Activated CD8-positive, alpha-beta T cell treated with anti-CD3 and anti-CD28 coated beads for 36 hours (primary cell): ENCODE results near the gene TLR3. TPM values are rescaled to one million over a fixed set of nuclear protein-coding genes. Genes with fewer than 3 reads are reported as not detected.

Experiments used
- ATAC-seq: fragments of 200-7000 bp; cut with Tn5 transposase; one replicate; pipeline ENCODE4 v1.10.0; 2021; ENCODE audit warnings: mild to moderate bottlenecking, moderate library complexity
- CTCF ChIA-PET: fragments of 350-600 bp; sonication (Branson Sonifier 250); formaldehyde crosslinking; loops from one replicate; lab custom pipeline; 2021; ENCODE audit warnings: antibody characterized with exemption; lab: Charles Lee
- POLR2A ChIA-PET: fragments of 350-600 bp; sonication (Branson Sonifier 250); formaldehyde crosslinking; loops from one replicate; lab custom pipeline; 2021; ENCODE audit warnings: antibody characterized with exemption; lab: Charles Lee
- DNase-seq: peaks from one replicate; pipeline ENCODE4 v3.0.0-alpha.2; 2020
- H3K27ac Mint-ChIP-seq: one replicate; pipeline ENCODE4 v1.8.0; 2021; ENCODE audit warnings: mild to moderate bottlenecking, mixed read lengths
- H3K27me3 Mint-ChIP-seq: one replicate; pipeline ENCODE4 v1.8.0; 2021; ENCODE audit warnings: mixed read lengths
- H3K36me3 Mint-ChIP-seq: one replicate; pipeline ENCODE4 v1.8.0; 2021; ENCODE audit warnings: low read depth, mixed read lengths
- H3K4me1 Mint-ChIP-seq: one replicate; pipeline ENCODE4 v1.8.0; 2021; ENCODE audit warnings: low read depth, mixed read lengths
- H3K4me3 Mint-ChIP-seq: one replicate; pipeline ENCODE4 v1.8.0; 2021; ENCODE audit warnings: mild to moderate bottlenecking, moderate library complexity, mixed read lengths
- H3K9me3 Mint-ChIP-seq: one replicate; pipeline ENCODE4 v1.8.0; 2021; ENCODE audit warnings: mixed read lengths
- CTCF ChIP-seq: fragments of 200-600 bp; IDR thresholded peaks from one replicate; pipeline ENCODE4 v1.8.0; 2022; ENCODE audit warnings: antibody characterized with exemption, mild to moderate bottlenecking
- intact Hi-C: fragments of 100-400 bp; cut with micrococcal nuclease; formaldehyde crosslinking; loops from one replicate; pipeline ENCODE4 v1.10.0; 2022
- total RNA-seq, 2 experiments: library from RNA; stranded (reverse); gene quantifications; one replicate each; pipeline ENCODE4 v1.2.3, GENCODE V29; 2021

TLR3 gene
- total RNA-seq, 2 experiments from 2014 or later, result not detected

DNA sequence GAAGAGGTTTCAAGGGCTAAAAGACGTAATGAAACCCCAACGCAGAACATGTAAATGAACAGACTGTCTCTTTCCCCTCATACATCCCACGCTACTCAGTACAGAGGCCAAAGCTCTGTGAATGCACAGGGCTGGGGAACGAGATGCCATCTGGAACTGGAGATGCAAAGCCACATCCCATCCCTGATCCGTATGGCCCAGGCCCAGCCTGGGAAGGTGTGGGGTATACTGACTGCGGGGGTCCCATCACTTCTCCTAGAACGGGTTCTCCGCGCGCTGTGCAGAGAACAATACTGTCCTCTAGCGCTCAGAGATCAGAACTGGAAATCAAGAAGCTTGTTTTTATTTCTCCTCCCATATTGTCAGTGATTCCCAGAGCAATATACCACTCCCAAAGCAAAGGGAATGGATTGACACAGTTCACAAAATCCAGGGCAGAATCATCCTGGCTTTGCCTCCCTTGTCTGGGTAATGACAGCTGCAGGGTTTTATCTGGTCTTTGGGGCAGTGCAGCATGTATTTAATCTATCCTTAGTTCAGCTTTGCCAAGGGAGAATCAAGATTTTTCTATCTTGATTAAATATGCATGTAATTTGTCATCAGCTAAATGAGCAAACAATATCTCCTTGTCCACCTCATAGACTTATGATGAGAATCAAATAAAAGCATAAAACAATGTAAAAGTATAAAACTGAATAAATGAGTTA lies 47.3 kb upstream of the TLR3 start:
- DNase-seq, result peak; percentile 4
- H3K36me3 Mint-ChIP-seq, result no peaks in the 10 kb centered on the region
- H3K9me3 Mint-ChIP-seq, result no peaks in the 10 kb centered on the region
- H3K27me3 Mint-ChIP-seq, result peaks cover 3% of the 10 kb centered on the region
- H3K4me3 Mint-ChIP-seq, result no peak overlapping the region
- H3K4me1 Mint-ChIP-seq, result no peaks in the 10 kb centered on the region
- ATAC-seq, result no peak
- ChIA-PET POLR2A (no interaction called here), CTCF (interaction anchor here (0.6 to 4.6 kb wide), 9 partner anchors 9 to 389 kb away, joined by 3 to 25 read pairs (median 3); no protein-coding TSS in a partner anchor)
- peak; percentile 22 for TF ChIP-seq CTCF
- intact Hi-C loops, result no loop called here
- no peak overlapping the region for H3K27ac Mint-ChIP-seq

GRCh38 chr4:186023975-186024374 lies 45.0 kb upstream of the TLR3 start:
- DNase-seq (no peak), ATAC-seq (no peak)
- Mint-ChIP-seq H3K36me3 (no peaks in the 10 kb centered on the region), H3K27ac (no peak overlapping the region), H3K27me3 (peaks cover 3% of the 10 kb centered on the region), H3K9me3 (no peaks in the 10 kb centered on the region), H3K4me3 (no peak overlapping the region), H3K4me1 (no peaks in the 10 kb centered on the region)
- intact Hi-C loops, result no loop called here
- no peak for TF ChIP-seq CTCF
- CTCF ChIA-PET, result no interaction called here
- POLR2A ChIA-PET, result no interaction called here

DNA sequence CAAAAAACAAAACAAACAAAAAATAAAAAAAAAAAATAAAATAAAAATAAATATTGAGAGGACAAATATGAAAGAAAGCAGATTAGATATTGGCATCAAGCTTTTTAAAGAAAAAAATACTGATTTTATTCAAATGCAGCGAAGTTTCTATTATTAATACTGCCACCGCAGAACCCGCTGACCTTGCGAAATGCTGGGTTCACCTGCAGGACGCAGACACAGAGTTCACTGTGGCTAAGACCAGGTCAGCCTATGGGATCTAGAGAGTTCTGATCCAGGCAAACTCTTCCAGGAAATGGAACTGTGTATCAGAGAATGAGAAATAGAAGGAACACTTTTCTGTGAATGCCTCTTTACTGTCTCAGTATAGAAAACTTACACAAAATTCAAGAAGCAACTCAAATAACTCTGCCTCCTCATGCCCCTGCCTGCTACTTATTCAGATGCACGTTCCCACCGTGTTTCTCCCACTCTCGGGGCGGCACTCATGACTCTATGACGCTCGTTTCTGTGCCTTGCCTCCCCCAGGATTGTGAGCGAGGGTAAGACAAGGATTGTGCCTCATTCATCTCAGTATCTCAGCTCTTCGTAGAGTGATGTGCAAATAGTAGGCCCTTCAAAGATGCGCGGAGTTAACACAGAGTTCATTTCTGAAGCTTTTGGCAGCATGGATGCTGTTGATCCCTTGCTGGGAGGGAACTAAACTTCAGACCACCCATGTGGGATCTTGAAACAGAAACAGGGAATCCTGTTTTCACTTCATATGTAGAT lies 44.1 kb upstream of the TLR3 start:
- Mint-ChIP-seq H3K4me1 (no peaks in the 10 kb centered on the region), H3K4me3 (no peak overlapping the region), H3K9me3 (no peaks in the 10 kb centered on the region), H3K36me3 (no peaks in the 10 kb centered on the region), H3K27me3 (peaks cover 10% of the 10 kb centered on the region), H3K27ac (no peak overlapping the region)
- CTCF ChIA-PET, result no interaction called here
- no peak for TF ChIP-seq CTCF
- intact Hi-C loops, result no loop called here
- ATAC-seq (no peak), DNase-seq (no peak)
- POLR2A ChIA-PET, result no interaction called here

DNA sequence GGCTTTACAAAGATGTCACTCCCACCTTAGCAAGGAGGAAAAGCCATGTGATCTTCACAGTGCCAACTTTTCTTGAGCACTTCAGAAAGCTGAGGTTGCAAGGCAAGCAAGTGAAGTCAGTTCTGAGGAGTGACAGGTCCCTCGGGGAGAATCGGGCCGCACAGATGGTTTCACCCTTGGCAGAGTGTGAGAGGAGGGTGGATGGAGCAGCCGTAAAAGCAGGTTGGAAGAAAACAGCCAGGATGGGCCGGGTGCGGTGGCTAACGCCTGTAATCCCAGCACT lies 43.6 kb upstream of the TLR3 start:
- H3K27me3 Mint-ChIP-seq, result peaks cover 10% of the 10 kb centered on the region
- POLR2A ChIA-PET, result no interaction called here
- no peaks in the 10 kb centered on the region for H3K36me3 Mint-ChIP-seq
- no peak for DNase-seq
- intact Hi-C loops, result no loop called here
- no peaks in the 10 kb centered on the region for H3K9me3 Mint-ChIP-seq
- no peak for TF ChIP-seq CTCF
- H3K4me3 Mint-ChIP-seq, result no peak overlapping the region
- ATAC-seq, result no peak
- no peak overlapping the region for H3K27ac Mint-ChIP-seq
- CTCF ChIA-PET, result interaction anchor here (1.3 kb wide), 1 partner anchor 12 kb away, joined by 7 read pairs; no protein-coding TSS in a partner anchor
- H3K4me1 Mint-ChIP-seq, result no peaks in the 10 kb centered on the region

DNA sequence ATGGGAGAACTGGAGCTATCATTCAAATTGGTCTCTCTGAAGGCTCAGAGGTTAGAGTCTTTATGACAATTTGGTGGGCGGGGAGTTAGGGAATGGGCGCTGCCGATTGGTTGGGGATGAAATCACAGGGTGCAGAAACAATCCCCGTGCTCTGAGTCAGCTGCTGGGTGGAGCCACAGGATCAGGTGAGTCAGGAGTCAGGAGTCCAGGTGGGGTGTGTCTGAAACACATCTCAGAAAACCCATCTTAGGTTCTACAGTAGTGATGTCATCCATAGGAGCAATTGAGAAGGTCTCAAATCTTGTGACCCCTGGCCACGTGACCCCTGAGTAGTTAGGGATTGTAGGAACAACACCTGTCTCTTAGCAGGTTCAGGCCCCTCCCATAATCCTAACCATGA lies 41.6 kb upstream of the TLR3 start:
- peak; percentile 9 for DNase-seq

More for the DNA sequence above, 41.6 kb upstream of the TLR3 start:
- ChIA-PET CTCF (interaction anchor here (1.0 kb wide), 1 partner anchor 11 kb away, joined by 4 read pairs; no protein-coding TSS in a partner anchor), POLR2A (no interaction called here)
- Mint-ChIP-seq H3K27me3 (peaks cover 13% of the 10 kb centered on the region), H3K9me3 (no peaks in the 10 kb centered on the region), H3K36me3 (no peaks in the 10 kb centered on the region), H3K27ac (no peak overlapping the region), H3K4me1 (no peaks in the 10 kb centered on the region), H3K4me3 (no peak overlapping the region)
- ATAC-seq, result peak; percentile 42
- intact Hi-C loops, result no loop called here
- TF ChIP-seq CTCF, result no peak
